HepG2 (cell line): ENCODE data around the gene GNRHR. TPM values are rescaled to one million over a fixed set of nuclear protein-coding genes. Genes with fewer than 3 reads are reported as not detected.

Experiments used
- ARNT2 ChIP-seq: sonication (generic); formaldehyde crosslinking; IDR thresholded peaks from 2 replicates; pipeline ENCODE4 v1.8.0; 2022; ENCODE audit warnings: mild to moderate bottlenecking, low read depth, missing genetic modification reagents, moderate library complexity
- CEBPG ChIP-seq: IDR thresholded peaks from 2 replicates; pipeline ENCODE4 v1.6.1; 2016
- DMAP1 ChIP-seq: IDR thresholded peaks from 2 replicates; pipeline ENCODE4 v1.6.1; 2016
- FOSL1 ChIP-seq: sonication (generic); formaldehyde crosslinking; IDR thresholded peaks from 2 replicates; pipeline ENCODE4 v1.9.0; 2021; ENCODE audit warnings: missing genetic modification reagents, borderline replicate concordance
- FOXA3 ChIP-seq: IDR thresholded peaks from 2 replicates; pipeline ENCODE4 v1.6.1; 2016; ENCODE audit warnings: missing genetic modification reagents, missing compliant biosample characterization
- HMG20A ChIP-seq: IDR thresholded peaks from 2 replicates; pipeline ENCODE4 v1.6.1; 2016; ENCODE audit warnings: borderline replicate concordance
- KAT8 ChIP-seq: IDR thresholded peaks from 2 replicates; pipeline ENCODE4 v1.6.1; 2016; ENCODE audit warnings: missing genetic modification reagents, missing compliant biosample characterization
- KLF12 ChIP-seq: sonication (generic); formaldehyde crosslinking; IDR thresholded peaks from 2 replicates; pipeline ENCODE4 v1.4.0; 2020; ENCODE audit warnings: missing genetic modification reagents, borderline replicate concordance
- MEF2D ChIP-seq: sonication (generic); formaldehyde crosslinking; IDR thresholded peaks from 2 replicates; pipeline ENCODE4 v1.5.1; 2020; ENCODE audit warnings: mild to moderate bottlenecking, missing genetic modification reagents
- MTA1 ChIP-seq: sonication (generic); formaldehyde crosslinking; IDR thresholded peaks from 2 replicates; pipeline ENCODE4 v1.4.0; 2020; ENCODE audit warnings: missing genetic modification reagents, mild to moderate bottlenecking, borderline replicate concordance
- MXD1 ChIP-seq: sonication (generic); formaldehyde crosslinking; IDR thresholded peaks from 2 replicates; pipeline ENCODE4 v1.4.0; 2020; ENCODE audit warnings: mild to moderate bottlenecking, missing genetic modification reagents
- NCOR1 ChIP-seq: fragments of 200-600 bp; sonication (generic); IDR thresholded peaks from 2 replicates; pipeline ENCODE4 v1.7.0; 2017; ENCODE audit warnings: antibody characterized with exemption, low read length, borderline replicate concordance
- PHF20 ChIP-seq: sonication (generic); formaldehyde crosslinking; IDR thresholded peaks from 2 replicates; pipeline ENCODE4 v1.5.0; 2020; ENCODE audit warnings: mild to moderate bottlenecking, missing genetic modification reagents
- POGZ ChIP-seq: sonication (generic); formaldehyde crosslinking; IDR thresholded peaks from 2 replicates; pipeline ENCODE4 v1.4.0; 2020; ENCODE audit warnings: mild to moderate bottlenecking, missing genetic modification reagents
- SP5 ChIP-seq: IDR thresholded peaks from 2 replicates; pipeline ENCODE4 v1.6.1; 2016; ENCODE audit warnings: low read depth, borderline replicate concordance
- THAP7 ChIP-seq: sonication (generic); formaldehyde crosslinking; IDR thresholded peaks from 2 replicates; pipeline ENCODE4 v1.8.1; 2023; ENCODE audit warnings: mild to moderate bottlenecking, missing genetic modification reagents
- ZNF235 ChIP-seq: sonication (generic); formaldehyde crosslinking; IDR thresholded peaks from 2 replicates; pipeline ENCODE4 v1.8.1; 2023; ENCODE audit warnings: mild to moderate bottlenecking, missing genetic modification reagents, borderline replicate concordance
- ZNF841 ChIP-seq: sonication (generic); formaldehyde crosslinking; IDR thresholded peaks from 2 replicates; pipeline ENCODE4 v1.8.1; 2023; ENCODE audit warnings: missing genetic modification reagents, borderline replicate concordance
- polyA plus RNA-seq, 8 experiments: library from polyadenylated mRNA; depleted of rRNA in 3 of 8; stranded (reverse) in 7 of 8; unstranded in 1 of 8; fragments of >200 nt; fragmentation: Illumina TruSeq in 4 of 8; extraction: Trizol in 4 of 8; gene quantifications; 2 replicates each; pipeline versions ENCODE4 v1.2.1 to v1.2.3, GENCODE V29; 2011 to 2016; ENCODE audit warnings: low read depth in 4 of 8, missing spikeins in 1 of 8, mixed read lengths in 1 of 8; ENCODE audit not compliant: insufficient read depth in 1 of 8
- total RNA-seq, 5 experiments: library from RNA; depleted of rRNA; stranded (reverse); fragments of >200 nt; fragmentation: Illumina TruSeq; extraction: Trizol; gene quantifications; 2 replicates each; pipeline ENCODE4 v1.2.3, GENCODE V29; 2016; ENCODE audit warnings: low read depth in 1 of 5
- TF ChIP-seq, protein P1 (sequence below): IDR thresholded peaks from 2 replicates; pipeline ENCODE4 v1.6.1; 2016; ENCODE audit warnings: missing compliant biosample characterization, missing genetic modification reagents, borderline replicate concordance
- TF ChIP-seq, protein P2 (sequence below): sonication (generic); formaldehyde crosslinking; IDR thresholded peaks from 2 replicates; pipeline ENCODE4 v1.5.1; 2020; ENCODE audit warnings: mild to moderate bottlenecking, moderate library complexity, missing genetic modification reagents
- TF ChIP-seq, protein P3 (sequence below): sonication (generic); formaldehyde crosslinking; IDR thresholded peaks from 2 replicates; pipeline ENCODE4 v1.5.1; 2020; ENCODE audit warnings: missing genetic modification reagents, mild to moderate bottlenecking, borderline replicate concordance
- TF ChIP-seq, protein P4 (sequence below): sonication (generic); formaldehyde crosslinking; IDR thresholded peaks from 2 replicates; pipeline ENCODE4 v1.8.1; 2023; ENCODE audit warnings: mild to moderate bottlenecking, moderate library complexity, missing genetic modification reagents

Gene GNRHR
- total and polyA plus RNA-seq, 2 of the 13 experiments (the other 11 are each of a cell fraction or from before 2014, with no cell fraction given) = not detected

GRCh38 chr4:67700738-67701516 lies 53.3 kb downstream of the GNRHR start, which contains the start of gene UBA6 (continued):
- TF ChIP-seq MXD1 (CRISPR knock-in tag) (peak; percentile 47; the same call in 1 of the 2 replicates), HMG20A (CRISPR knock-in tag) (peak; percentile 54; the same call in 1 of the 2 replicates), ARNT2 (no peak), NCOR1 (peak; percentile 58; the same call in 1 of the 2 replicates), MEF2D (no peak; the same call in 1 of the 2 replicates), CEBPG (CRISPR knock-in tag) (peak; percentile 47), THAP7 (CRISPR knock-in tag) (0 out of 2 replicates have a peak, but pooled peaks have one; percentile 40), SP5 (peak; percentile 88), MTA1 (CRISPR knock-in tag) (peak; percentile 52), FOXA3 (CRISPR knock-in tag) (peak; percentile 55), KAT8 (CRISPR knock-in tag) (peak; percentile 89), DMAP1 (CRISPR knock-in tag) (peak; percentile 97), POGZ (peak; percentile 86), FOSL1 (CRISPR knock-in tag) (no peak), KLF12 (CRISPR knock-in tag) (peak; percentile 97; the same call in 1 of the 2 replicates), PHF20 (CRISPR knock-in tag) (peak; percentile 87), ZNF235 (CRISPR knock-in tag) (peak; percentile 22; the same call in 1 of the 2 replicates), ZNF841 (CRISPR knock-in tag) (no peak)
- TF ChIP-seq, protein P1, sequence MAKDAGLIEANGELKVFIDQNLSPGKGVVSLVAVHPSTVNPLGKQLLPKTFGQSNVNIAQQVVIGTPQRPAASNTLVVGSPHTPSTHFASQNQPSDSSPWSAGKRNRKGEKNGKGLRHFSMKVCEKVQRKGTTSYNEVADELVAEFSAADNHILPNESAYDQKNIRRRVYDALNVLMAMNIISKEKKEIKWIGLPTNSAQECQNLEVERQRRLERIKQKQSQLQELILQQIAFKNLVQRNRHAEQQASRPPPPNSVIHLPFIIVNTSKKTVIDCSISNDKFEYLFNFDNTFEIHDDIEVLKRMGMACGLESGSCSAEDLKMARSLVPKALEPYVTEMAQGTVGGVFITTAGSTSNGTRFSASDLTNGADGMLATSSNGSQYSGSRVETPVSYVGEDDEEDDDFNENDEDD (CRISPR knock-in tag) = peak; percentile 52
- TF ChIP-seq, protein P2, sequence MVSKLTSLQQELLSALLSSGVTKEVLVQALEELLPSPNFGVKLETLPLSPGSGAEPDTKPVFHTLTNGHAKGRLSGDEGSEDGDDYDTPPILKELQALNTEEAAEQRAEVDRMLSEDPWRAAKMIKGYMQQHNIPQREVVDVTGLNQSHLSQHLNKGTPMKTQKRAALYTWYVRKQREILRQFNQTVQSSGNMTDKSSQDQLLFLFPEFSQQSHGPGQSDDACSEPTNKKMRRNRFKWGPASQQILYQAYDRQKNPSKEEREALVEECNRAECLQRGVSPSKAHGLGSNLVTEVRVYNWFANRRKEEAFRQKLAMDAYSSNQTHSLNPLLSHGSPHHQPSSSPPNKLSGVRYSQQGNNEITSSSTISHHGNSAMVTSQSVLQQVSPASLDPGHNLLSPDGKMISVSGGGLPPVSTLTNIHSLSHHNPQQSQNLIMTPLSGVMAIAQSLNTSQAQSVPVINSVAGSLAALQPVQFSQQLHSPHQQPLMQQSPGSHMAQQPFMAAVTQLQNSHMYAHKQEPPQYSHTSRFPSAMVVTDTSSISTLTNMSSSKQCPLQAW (CRISPR knock-in tag) = peak; percentile 74
- TF ChIP-seq, protein P3, sequence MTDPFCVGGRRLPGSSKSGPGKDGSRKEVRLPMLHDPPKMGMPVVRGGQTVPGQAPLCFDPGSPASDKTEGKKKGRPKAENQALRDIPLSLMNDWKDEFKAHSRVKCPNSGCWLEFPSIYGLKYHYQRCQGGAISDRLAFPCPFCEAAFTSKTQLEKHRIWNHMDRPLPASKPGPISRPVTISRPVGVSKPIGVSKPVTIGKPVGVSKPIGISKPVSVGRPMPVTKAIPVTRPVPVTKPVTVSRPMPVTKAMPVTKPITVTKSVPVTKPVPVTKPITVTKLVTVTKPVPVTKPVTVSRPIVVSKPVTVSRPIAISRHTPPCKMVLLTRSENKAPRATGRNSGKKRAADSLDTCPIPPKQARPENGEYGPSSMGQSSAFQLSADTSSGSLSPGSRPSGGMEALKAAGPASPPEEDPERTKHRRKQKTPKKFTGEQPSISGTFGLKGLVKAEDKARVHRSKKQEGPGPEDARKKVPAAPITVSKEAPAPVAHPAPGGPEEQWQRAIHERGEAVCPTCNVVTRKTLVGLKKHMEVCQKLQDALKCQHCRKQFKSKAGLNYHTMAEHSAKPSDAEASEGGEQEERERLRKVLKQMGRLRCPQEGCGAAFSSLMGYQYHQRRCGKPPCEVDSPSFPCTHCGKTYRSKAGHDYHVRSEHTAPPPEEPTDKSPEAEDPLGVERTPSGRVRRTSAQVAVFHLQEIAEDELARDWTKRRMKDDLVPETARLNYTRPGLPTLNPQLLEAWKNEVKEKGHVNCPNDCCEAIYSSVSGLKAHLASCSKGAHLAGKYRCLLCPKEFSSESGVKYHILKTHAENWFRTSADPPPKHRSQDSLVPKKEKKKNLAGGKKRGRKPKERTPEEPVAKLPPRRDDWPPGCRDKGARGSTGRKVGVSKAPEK = no peak
- TF ChIP-seq, protein P4, sequence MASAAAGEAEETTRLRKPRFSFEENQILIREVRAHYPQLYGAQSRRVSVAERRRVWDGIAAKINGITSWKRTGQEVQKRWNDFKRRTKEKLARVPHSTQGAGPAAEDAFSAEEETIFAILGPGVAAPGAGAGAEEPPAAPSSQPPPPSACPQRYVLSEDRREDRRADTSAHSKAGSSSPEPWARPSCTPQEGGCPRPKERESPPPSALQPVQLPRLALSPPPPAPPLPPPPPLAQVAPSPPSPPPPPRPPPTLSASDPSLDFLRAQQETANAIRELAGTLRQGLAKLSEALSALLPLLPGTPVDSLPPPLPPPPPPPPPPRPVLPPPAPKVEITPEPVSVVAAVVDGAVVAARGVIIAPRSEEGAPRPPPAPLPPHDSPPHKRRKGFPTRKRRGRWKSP = peak; percentile 57; the same call in 1 of the 2 replicates
